ENCODE data around the gene SORCS3.

SORCS3 gene

DNA sequence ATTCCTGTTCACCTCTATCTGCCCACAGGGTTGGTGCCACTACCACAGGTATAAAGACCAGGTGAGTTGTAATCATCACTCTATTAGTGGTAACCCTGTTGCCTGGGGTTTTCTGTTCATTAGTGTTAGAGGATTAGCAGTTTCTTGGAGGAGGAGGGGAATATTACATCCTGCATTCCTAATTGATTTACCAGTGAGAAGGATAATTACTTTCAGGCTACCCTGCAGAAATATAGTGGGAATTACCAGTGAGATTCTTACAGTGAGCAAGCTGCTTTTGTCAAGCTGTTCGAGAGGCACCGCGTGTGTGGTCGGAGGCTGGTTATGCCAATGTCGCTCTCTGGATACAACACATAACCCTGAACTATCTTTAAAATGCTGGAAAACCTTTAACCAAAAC lies 280.7 kb downstream of the SORCS3 start:
- H3K36me3 ChIP-seq (ENCODE audit: insufficient read depth, low read length), result no peaks in the 10 kb centered on the region
- no peak overlapping the region for H3K9ac ChIP-seq (ENCODE audit: insufficient read length)
- no peaks in the 10 kb centered on the region for H3K9me3 ChIP-seq (ENCODE audit: low read depth, low read length)
- no peak for DNase-seq (ENCODE audit: low read depth, low spot score)
- no peak overlapping the region for H3K4me3 ChIP-seq
- H3K27ac ChIP-seq, result no peak overlapping the region
- TF ChIP-seq EZH2 (IDR thresholded peaks at IDR 0.05), result no peak
- TF ChIP-seq FOXP2 (optimal IDR thresholded peaks at IDR 0.05; ENCODE audit: control extremely low read depth, extremely low read length, insufficient read depth), result no peak

DNA sequence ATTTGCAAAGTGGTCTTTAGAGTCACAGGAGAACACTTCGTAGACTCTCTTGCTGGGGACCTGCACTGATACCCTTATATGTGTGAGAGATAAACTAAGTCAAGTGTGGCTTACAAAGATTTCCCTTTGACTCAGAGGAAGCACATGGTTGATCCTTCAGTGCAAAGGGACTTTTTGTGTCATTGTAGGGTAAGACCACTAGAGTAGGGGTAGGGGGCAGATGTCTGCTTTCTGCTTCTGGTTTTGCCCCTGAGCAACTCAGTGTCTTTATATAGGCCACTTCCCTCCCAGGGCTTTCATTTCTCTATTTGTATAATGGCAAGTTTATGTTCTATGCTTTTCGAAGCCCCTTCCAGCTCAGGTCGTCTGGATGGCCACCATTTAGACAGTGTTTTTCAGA lies 281.7 kb downstream of the SORCS3 start:
- DNase-seq (ENCODE audit: low read depth, low spot score), result no peak
- Histone ChIP-seq H3K9ac (ENCODE audit: insufficient read length) (no peak overlapping the region), H3K4me3 (no peak overlapping the region), H3K36me3 (ENCODE audit: insufficient read depth, low read length) (no peaks in the 10 kb centered on the region), H3K9me3 (ENCODE audit: low read depth, low read length) (no peaks in the 10 kb centered on the region), H3K27ac (no peak overlapping the region)
- no peak for TF ChIP-seq POLR2AphosphoS5 (IDR thresholded peaks at IDR 0.05; ENCODE audit: borderline replicate concordance, low read depth, low read length)
- no peak for TF ChIP-seq EZH2 (IDR thresholded peaks at IDR 0.05)
- TF ChIP-seq FOXP2 (optimal IDR thresholded peaks at IDR 0.05; ENCODE audit: control extremely low read depth, extremely low read length, insufficient read depth), result no peak

DNA sequence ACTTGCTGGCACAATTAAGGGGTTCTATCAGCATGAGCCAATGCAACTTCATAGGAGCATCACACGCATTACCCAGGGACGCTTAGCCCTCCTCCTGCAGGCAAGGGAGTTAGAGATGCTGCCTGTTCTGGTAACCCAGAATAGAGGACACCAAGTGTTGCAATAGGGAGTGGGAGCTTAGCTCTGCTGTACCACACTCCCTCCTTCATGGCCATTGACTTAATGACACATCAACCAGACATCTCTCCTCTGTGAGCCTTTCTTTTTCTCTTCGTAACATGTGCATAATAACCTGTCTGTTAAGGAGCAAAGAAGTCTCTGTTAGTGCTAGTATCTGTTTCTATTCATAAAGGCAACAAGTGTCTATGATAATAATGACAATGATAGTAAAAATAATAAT lies 282.4 kb downstream of the SORCS3 start:
- TF ChIP-seq POLR2AphosphoS5 (IDR thresholded peaks at IDR 0.05; ENCODE audit: borderline replicate concordance, low read depth, low read length) (no peak), EZH2 (IDR thresholded peaks at IDR 0.05) (no peak)
- Histone ChIP-seq H3K9ac (ENCODE audit: insufficient read length) (no peak overlapping the region), H3K36me3 (ENCODE audit: insufficient read depth, low read length) (no peaks in the 10 kb centered on the region), H3K27ac (no peak overlapping the region), H3K9me3 (ENCODE audit: low read depth, low read length) (no peaks in the 10 kb centered on the region), H3K4me3 (no peak overlapping the region)
- no peak for DNase-seq (ENCODE audit: low read depth, low spot score)

DNA sequence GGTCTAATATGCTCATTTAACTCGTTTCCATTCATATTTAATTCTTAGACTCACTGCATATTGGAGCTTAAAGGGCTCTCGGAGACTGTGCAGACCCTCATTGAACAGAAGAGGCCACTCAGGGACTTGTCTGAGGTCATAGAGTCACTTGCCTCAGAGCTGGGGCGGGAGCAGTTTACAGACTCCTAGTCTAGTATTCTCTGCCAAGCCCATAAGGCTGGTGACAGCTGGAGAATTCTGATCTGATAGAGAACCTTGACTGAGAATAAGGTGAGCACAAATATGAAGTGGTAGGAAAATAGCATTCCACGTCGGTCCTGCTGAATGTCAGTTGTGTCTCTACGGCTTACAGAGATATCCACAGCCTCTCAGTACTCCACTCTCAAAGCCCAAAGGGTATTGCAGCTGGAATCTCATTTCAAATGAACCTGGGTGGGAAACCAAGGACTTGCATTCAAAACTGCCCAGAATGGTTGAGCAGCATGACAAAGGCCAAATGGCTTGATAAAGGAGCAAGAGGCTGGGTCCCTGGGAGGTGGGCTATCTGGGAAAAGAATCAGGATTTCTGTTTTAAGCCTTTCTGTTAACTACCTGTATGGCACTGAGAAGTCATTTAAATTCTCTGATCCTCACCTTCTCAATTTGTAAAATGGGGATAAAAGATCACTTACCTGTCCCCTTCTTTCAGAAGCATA lies 283.2 kb downstream of the SORCS3 start:
- Histone ChIP-seq H3K27ac (no peak overlapping the region), H3K36me3 (ENCODE audit: insufficient read depth, low read length) (no peaks in the 10 kb centered on the region), H3K9ac (ENCODE audit: insufficient read length) (no peak overlapping the region), H3K9me3 (ENCODE audit: low read depth, low read length) (no peaks in the 10 kb centered on the region), H3K4me3 (no peak overlapping the region)
- TF ChIP-seq EZH2 (IDR thresholded peaks at IDR 0.05) (no peak), POLR2AphosphoS5 (IDR thresholded peaks at IDR 0.05; ENCODE audit: borderline replicate concordance, low read depth, low read length) (no peak), FOXP2 (optimal IDR thresholded peaks at IDR 0.05; ENCODE audit: control extremely low read depth, extremely low read length, insufficient read depth) (no peak)
- no peak for DNase-seq (ENCODE audit: low read depth, low spot score)

DNA sequence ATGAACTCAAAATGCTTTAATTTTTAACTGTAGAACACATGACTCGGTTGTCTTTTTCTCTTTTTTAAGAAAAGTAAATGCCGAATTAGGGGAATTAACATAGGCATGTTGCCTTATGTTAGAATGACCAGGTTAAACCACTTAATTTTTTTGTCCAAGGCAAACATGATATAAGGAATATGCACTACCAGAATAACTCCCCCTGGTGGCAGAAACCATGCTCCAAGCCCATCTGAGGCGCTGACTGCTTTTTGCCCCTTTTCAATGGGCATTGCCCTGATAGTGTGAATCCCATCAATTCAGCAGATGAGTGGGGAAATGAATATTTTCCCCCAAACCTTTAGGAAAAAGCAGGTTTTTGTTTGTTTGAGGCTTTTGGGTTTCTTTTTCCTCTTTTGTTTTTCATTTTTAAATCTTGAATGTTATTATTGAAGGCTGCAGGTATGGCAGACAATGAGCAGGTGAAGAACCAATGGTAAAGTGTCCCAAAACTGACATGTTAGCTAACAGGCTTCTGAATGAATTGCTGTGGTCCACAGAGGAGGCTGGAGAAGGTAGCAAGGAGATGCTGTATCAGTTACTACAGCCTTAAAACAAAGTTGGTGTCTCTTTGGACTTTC lies 284.3 kb downstream of the SORCS3 start:
- H3K36me3 ChIP-seq (ENCODE audit: insufficient read depth, low read length), result no peaks in the 10 kb centered on the region
- no peak for DNase-seq (ENCODE audit: low read depth, low spot score)
- no peak overlapping the region for H3K27ac ChIP-seq
- TF ChIP-seq FOXP2 (optimal IDR thresholded peaks at IDR 0.05; ENCODE audit: control extremely low read depth, extremely low read length, insufficient read depth) (no peak), EZH2 (IDR thresholded peaks at IDR 0.05) (no peak), POLR2AphosphoS5 (IDR thresholded peaks at IDR 0.05; ENCODE audit: borderline replicate concordance, low read depth, low read length) (no peak)
- no peak overlapping the region for H3K9ac ChIP-seq (ENCODE audit: insufficient read length)
- H3K9me3 ChIP-seq (ENCODE audit: low read depth, low read length), result no peaks in the 10 kb centered on the region
- H3K4me3 ChIP-seq, result no peak overlapping the region

DNA sequence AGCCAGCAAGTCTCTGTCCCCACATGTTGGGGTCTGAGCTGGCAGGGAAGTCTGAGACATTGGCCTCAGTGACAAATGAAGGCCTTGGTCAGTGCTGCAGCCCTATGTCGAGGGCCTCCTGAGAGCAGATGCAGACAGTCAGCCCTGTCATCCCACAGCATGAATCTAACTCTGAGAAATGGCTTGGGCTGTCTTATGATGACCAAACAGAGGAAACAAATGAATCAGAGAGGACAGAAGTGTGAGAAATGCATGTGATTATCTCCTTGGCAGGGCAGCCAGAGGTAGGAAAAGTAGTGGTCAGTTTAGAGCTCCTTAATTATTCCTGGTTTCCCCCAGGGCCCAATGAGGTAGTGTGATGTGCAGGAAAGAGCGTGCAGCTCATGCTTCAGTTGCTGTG lies 287.6 kb downstream of the SORCS3 start:
- Histone ChIP-seq H3K9ac (ENCODE audit: insufficient read length) (no peak overlapping the region), H3K36me3 (ENCODE audit: insufficient read depth, low read length) (no peaks in the 10 kb centered on the region), H3K27ac (no peak overlapping the region), H3K9me3 (ENCODE audit: low read depth, low read length) (no peaks in the 10 kb centered on the region), H3K4me3 (no peak overlapping the region)
- no peak for DNase-seq (ENCODE audit: low read depth, low spot score)
- TF ChIP-seq FOXP2 (optimal IDR thresholded peaks at IDR 0.05; ENCODE audit: control extremely low read depth, extremely low read length, insufficient read depth), result no peak
- TF ChIP-seq POLR2AphosphoS5 (IDR thresholded peaks at IDR 0.05; ENCODE audit: borderline replicate concordance, low read depth, low read length), result no peak
- TF ChIP-seq EZH2 (IDR thresholded peaks at IDR 0.05), result no peak

DNA sequence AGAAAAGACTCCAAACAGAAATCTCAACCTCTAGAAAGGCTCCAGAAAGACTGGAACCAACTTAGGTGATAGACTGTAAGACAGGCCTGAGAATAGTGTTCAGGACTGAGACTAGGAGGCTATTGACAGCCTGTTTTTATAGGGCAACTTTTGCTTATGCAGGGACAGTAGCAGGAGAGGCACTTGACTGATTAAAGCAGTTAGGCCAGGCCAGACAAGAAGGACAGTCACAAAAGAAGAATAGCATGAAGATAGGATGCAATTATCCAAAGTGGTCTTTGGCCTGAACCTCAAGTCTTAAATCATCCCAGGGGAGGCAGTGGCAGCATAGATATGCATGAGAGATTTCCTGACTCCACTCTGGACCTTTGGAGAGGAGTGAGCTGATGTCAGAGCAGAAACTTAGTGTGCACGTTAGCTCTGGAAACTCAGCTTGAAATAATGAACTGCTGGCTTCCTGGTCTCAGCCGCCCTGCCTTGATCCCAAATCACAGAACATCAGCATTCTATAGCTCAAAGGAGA lies 290.6 kb downstream of the SORCS3 start:
- TF ChIP-seq EZH2 (IDR thresholded peaks at IDR 0.05), result no peak
- TF ChIP-seq POLR2AphosphoS5 (IDR thresholded peaks at IDR 0.05; ENCODE audit: borderline replicate concordance, low read depth, low read length), result no peak
- TF ChIP-seq FOXP2 (optimal IDR thresholded peaks at IDR 0.05; ENCODE audit: control extremely low read depth, extremely low read length, insufficient read depth), result no peak
- no peak overlapping the region for H3K9ac ChIP-seq (ENCODE audit: insufficient read length)
- H3K36me3 ChIP-seq (ENCODE audit: insufficient read depth, low read length), result no peaks in the 10 kb centered on the region
- no peak for DNase-seq (ENCODE audit: low read depth, low spot score)
- H3K27ac ChIP-seq, result no peak overlapping the region
- H3K4me3 ChIP-seq, result no peak overlapping the region
- no peaks in the 10 kb centered on the region for H3K9me3 ChIP-seq (ENCODE audit: low read depth, low read length)

DNA sequence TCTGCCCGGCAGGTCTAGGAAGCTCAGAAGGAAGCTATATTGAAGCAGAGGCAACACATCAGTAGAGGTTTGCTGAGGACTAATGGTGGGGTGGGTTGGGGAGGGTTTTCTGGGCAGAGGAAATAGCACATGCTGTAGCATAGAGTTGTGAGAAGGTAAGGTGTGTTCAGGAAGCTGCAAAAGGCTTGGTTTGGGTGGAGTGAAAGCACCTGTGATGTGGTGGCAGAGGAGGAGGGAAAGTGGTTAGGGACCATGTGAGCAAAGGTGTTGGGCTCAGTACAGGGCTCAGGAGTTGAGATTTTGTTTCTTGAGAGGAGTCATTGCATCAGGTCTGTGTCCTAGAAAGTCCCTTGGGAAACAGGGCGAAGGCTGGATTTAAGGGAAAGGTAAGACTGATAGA lies 294.6 kb downstream of the SORCS3 start:
- no peaks in the 10 kb centered on the region for H3K36me3 ChIP-seq (ENCODE audit: insufficient read depth, low read length)
- DNase-seq (ENCODE audit: low read depth, low spot score), result no peak
- TF ChIP-seq EZH2 (IDR thresholded peaks at IDR 0.05) (no peak), POLR2AphosphoS5 (IDR thresholded peaks at IDR 0.05; ENCODE audit: borderline replicate concordance, low read depth, low read length) (no peak), FOXP2 (optimal IDR thresholded peaks at IDR 0.05; ENCODE audit: control extremely low read depth, extremely low read length, insufficient read depth) (no peak)
- no peaks in the 10 kb centered on the region for H3K9me3 ChIP-seq (ENCODE audit: low read depth, low read length)
- H3K4me3 ChIP-seq, result no peak overlapping the region
- H3K27ac ChIP-seq, result no peak overlapping the region
- H3K9ac ChIP-seq (ENCODE audit: insufficient read length), result no peak overlapping the region
